Osteoblast (primary cell): ENCODE results near the gene PNMA8A. TPM values are rescaled to one million over a fixed set of nuclear protein-coding genes. Genes with fewer than 3 reads are reported as not detected.

ENCODE experiments used
- DNase-seq: peaks from one replicate; pipeline ENCODE4 v3.0.0; 2011; ENCODE audit warnings: low spot score, mixed read lengths; ENCODE audit not compliant: insufficient read length; ENCODE audit errors: missing footprints
- H2AFZ ChIP-seq: 2 replicates; pipeline ENCODE4 v1.6.0; 2011; ENCODE audit warnings: mild to moderate bottlenecking, low read length
- H3K27ac ChIP-seq: 2 replicates; pipeline ENCODE4 v1.5.1; 2011; ENCODE audit warnings: mild to moderate bottlenecking, low read depth, low read length, moderate library complexity
- H3K27me3 ChIP-seq: 2 replicates; pipeline ENCODE4 v1.6.0; 2012; ENCODE audit warnings: mild to moderate bottlenecking, control low read depth, inconsistent platforms, low read length, moderate library complexity; ENCODE audit not compliant: insufficient read depth
- H3K36me3 ChIP-seq: 2 replicates; pipeline ENCODE4 v1.5.1; 2011; ENCODE audit warnings: mild to moderate bottlenecking, low read length, control low read depth, moderate library complexity; ENCODE audit not compliant: insufficient read depth
- H3K4me1 ChIP-seq: 2 replicates; pipeline ENCODE4 v1.5.1; 2011; ENCODE audit warnings: mild to moderate bottlenecking, low read length, control low read depth, moderate library complexity; ENCODE audit not compliant: insufficient read depth
- H3K4me2 ChIP-seq: 2 replicates; pipeline ENCODE4 v1.6.0; 2011; ENCODE audit warnings: mild to moderate bottlenecking, low read length; ENCODE audit not compliant: insufficient read depth
- H3K4me3 ChIP-seq: fragments of 200-600 bp; sonication (generic); 3 replicates; pipeline ENCODE4 v1.5.1; 2012; ENCODE audit warnings: mild to moderate bottlenecking, low read length, inconsistent platforms; ENCODE audit not compliant: insufficient read depth
- H3K79me2 ChIP-seq: 2 replicates; pipeline ENCODE4 v1.6.0; 2012; ENCODE audit warnings: mild to moderate bottlenecking, low read length, control low read depth, inconsistent platforms; ENCODE audit not compliant: insufficient read depth
- H3K9me3 ChIP-seq: 2 replicates; pipeline ENCODE4 v1.5.1; 2011; ENCODE audit warnings: low read depth, low read length, control low read depth
- H4K20me1 ChIP-seq: 2 replicates; pipeline ENCODE4 v1.6.0; 2012; ENCODE audit warnings: mild to moderate bottlenecking, low read length, control low read depth; ENCODE audit not compliant: insufficient read depth
- CTCF ChIP-seq: IDR thresholded peaks from 2 replicates; pipeline ENCODE4 v1.5.1; 2011; ENCODE audit warnings: mild to moderate bottlenecking, low read depth, low read length, moderate library complexity; ENCODE audit errors: extremely low read depth
- total RNA-seq: library from RNA; depleted of rRNA; stranded (reverse); fragments of >200 nt; gene quantifications from 2 replicates; pipeline ENCODE4 v1.2.3, GENCODE V29; 2012

Gene PNMA8A
- total RNA-seq, 1 donor = 2.2 TPM

GRCh38 chr19:46488551-46488950, 17.2 kb upstream of the PNMA8A start:
- no peak for TF ChIP-seq CTCF
- Histone ChIP-seq H3K27ac (no peak overlapping the region), H3K4me3 (no peak overlapping the region), H3K79me2 (no peaks in the 10 kb centered on the region), H3K4me2 (no peak overlapping the region), H3K27me3 (peaks cover 31% of the 10 kb centered on the region), H3K9me3 (no peaks in the 10 kb centered on the region), H3K4me1 (peaks cover 12% of the 10 kb centered on the region), H3K36me3 (no peaks in the 10 kb centered on the region), H4K20me1 (no peaks in the 10 kb centered on the region), H2AFZ (no peak overlapping the region)
- peak; percentile 85 for DNase-seq

- TF ChIP-seq CTCF = peak; percentile 89
- DNase-seq = peak; percentile 98
- peaks cover 31% of the 10 kb centered on the region for H3K27me3 ChIP-seq
- H3K4me2 ChIP-seq = peak overlapping the region; percentile 99
- H3K36me3 ChIP-seq = no peaks in the 10 kb centered on the region
- peak overlapping the region; percentile 93 for H2AFZ ChIP-seq
- peaks cover 15% of the 10 kb centered on the region for H3K4me1 ChIP-seq
- H3K79me2 ChIP-seq = no peaks in the 10 kb centered on the region
- no peaks in the 10 kb centered on the region for H4K20me1 ChIP-seq
- no peak overlapping the region for H3K27ac ChIP-seq
- H3K9me3 ChIP-seq = no peaks in the 10 kb centered on the region
- peak overlapping the region; percentile 74 for H3K4me3 ChIP-seq
Observed at GRCh38 chr19:46487802-46488445, 16.6 kb upstream of the PNMA8A start.

- Histone ChIP-seq H3K9me3 (no peaks in the 10 kb centered on the region), H3K4me1 (peaks cover 21% of the 10 kb centered on the region), H4K20me1 (no peaks in the 10 kb centered on the region), H3K36me3 (no peaks in the 10 kb centered on the region), H3K79me2 (no peaks in the 10 kb centered on the region), H3K4me2 (peak overlapping the region; percentile 99), H2AFZ (peak overlapping the region; percentile 93), H3K27ac (no peak overlapping the region), H3K4me3 (peak overlapping the region; percentile 74), H3K27me3 (peaks cover 31% of the 10 kb centered on the region)
- TF ChIP-seq CTCF = no peak
- DNase-seq = peak; percentile 79
Observed at GRCh38 chr19:46487178-46487801, 15.9 kb upstream of the PNMA8A start.

- Histone ChIP-seq H3K4me2 (no peak overlapping the region), H3K27me3 (peaks cover 21% of the 10 kb centered on the region), H3K79me2 (no peaks in the 10 kb centered on the region), H2AFZ (no peak overlapping the region), H4K20me1 (no peaks in the 10 kb centered on the region), H3K9me3 (no peaks in the 10 kb centered on the region), H3K27ac (no peak overlapping the region), H3K4me1 (peaks cover 30% of the 10 kb centered on the region), H3K4me3 (no peak overlapping the region), H3K36me3 (no peaks in the 10 kb centered on the region)
- peak; percentile 31 for DNase-seq
- no peak for TF ChIP-seq CTCF
Observed at GRCh38 chr19:46486358-46486757, 15.0 kb upstream of the PNMA8A start.
